Right ventricle myocardium superior (tissue), 1 donor: ENCODE measurements around the gene SNX11. TPM values are rescaled to one million over a fixed set of nuclear protein-coding genes. Genes with fewer than 3 reads are reported as not detected.

Experiments
- ATAC-seq: fragments of 200-7000 bp; cut with Tn5 transposase; one replicate; pipeline ENCODE4 v1.9.1; 2020; ENCODE audit warnings: mild to moderate bottlenecking; ENCODE audit not compliant: poor library complexity
- DNase-seq: peaks from one replicate; pipeline ENCODE4 v3.0.0-alpha.2; 2020
- intact Hi-C: fragments of 100-400 bp; cut with DNase I; formaldehyde crosslinking; loops from one replicate; pipeline ENCODE4 v1.11.2; 2022
- total RNA-seq: library from RNA; stranded (reverse); fragmentation: NEBNext Ultra II Directional; extraction: Animal tissue kit (Norgen Biotek cat#: 25700); gene quantifications from one replicate; pipeline ENCODE4 v1.2.1, GENCODE V29; 2021
- donor health status: DM: no; HTN: yes; CAD: no; lungs with severe emphysema.

SNX11 gene
- total RNA-seq, 1 donor from 2014 or later: 11.8 TPM

DNA sequence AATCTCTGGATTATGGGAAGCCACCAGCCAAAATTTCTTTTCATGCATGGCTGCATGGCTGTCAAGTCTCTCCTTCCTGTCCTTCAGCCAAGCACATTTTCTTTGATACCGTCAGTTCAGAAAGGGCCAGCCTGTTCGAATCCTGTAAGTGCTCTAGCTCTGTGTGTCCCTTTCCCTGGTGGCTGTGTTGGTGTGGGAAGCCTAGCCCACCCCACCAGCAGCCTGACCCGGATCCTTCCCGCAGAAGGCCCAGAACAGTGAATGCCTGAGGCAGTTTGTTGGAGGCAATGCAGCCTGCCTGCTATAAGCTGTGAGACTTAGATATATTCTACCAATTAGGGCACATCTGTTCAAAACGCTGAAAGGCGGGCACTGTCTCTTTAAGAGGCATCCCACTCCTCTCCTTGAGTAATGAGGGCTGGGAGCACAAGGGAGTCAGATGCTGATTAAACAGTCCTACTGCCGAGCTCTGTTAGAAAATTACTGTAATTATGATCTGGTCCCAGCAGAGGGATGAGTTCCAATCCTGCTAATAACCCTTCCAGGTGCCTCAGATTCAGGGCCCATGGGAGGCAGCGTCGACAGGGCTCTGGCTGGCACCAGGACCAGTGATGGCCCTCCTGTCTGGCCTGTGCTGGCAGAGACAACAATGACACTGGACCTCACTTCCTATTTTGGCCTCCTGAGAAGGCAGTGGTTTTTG, 18.4 kb downstream of the SNX11 start:
- intact Hi-C loops: loop anchor here (5.0 kb wide), 1 partner anchor 39 kb away; no protein-coding TSS in a partner anchor
- no peak for ATAC-seq
- no peak for DNase-seq

DNA sequence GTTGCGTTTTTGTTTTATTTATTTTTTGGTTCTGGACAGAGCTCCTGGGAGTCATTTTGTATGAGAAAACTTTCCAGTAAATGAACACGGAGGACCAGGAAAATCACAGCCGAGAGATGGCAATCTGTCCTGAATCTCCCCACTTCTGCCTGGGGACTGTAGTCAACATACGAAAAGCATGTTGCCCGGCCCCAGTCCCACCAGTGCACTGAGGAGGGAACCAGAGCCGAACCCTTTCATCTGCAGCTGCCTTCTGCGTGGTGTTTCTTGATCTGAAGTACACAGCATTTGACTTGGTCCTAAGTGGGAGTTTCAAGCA, 18.9 kb downstream of the SNX11 start:
- ATAC-seq (no peak), DNase-seq (no peak)
- intact Hi-C loops: loop anchor here (5.0 kb wide), 1 partner anchor 39 kb away; no protein-coding TSS in a partner anchor

GRCh38 chr17:48127371-48128051, 19.9 kb downstream of the SNX11 start:
- intact Hi-C loops: loop anchor here (5.0 kb wide), 1 partner anchor 40 kb away; no protein-coding TSS in a partner anchor
- no peak for DNase-seq
- ATAC-seq: no peak

- DNase-seq: no peak
- no peak for ATAC-seq
- intact Hi-C loops: loop anchor here (5.0 kb wide), 1 partner anchor 41 kb away; no protein-coding TSS in a partner anchor
Observed at GRCh38 chr17:48128400-48128799, 20.8 kb downstream of the SNX11 start.

DNA sequence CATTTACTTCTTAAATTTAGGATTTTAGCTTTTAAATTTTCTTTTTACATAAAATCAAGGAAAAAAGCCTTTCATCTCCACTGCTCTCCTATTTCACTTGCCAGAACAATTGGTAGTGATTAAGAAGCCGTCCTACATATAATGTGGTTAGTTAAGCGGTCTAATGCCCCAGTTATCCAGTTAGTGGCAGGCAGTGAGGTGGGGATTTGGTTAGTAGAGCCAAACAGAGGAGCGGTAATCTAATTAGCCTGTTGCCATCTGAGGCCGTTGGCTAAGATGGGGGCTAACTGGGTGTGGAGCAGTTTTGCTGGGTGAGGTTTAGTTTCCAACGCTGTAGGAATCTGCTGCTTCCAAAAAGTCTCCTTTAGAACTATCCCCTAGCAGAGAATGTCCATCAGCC, 22.4 kb downstream of the SNX11 start:
- intact Hi-C loops: loop anchor here (2.0 to 5.0 kb wide), 2 partner anchors 43 to 105 kb away; no protein-coding TSS in a partner anchor
- no peak for ATAC-seq
- DNase-seq: no peak

DNA sequence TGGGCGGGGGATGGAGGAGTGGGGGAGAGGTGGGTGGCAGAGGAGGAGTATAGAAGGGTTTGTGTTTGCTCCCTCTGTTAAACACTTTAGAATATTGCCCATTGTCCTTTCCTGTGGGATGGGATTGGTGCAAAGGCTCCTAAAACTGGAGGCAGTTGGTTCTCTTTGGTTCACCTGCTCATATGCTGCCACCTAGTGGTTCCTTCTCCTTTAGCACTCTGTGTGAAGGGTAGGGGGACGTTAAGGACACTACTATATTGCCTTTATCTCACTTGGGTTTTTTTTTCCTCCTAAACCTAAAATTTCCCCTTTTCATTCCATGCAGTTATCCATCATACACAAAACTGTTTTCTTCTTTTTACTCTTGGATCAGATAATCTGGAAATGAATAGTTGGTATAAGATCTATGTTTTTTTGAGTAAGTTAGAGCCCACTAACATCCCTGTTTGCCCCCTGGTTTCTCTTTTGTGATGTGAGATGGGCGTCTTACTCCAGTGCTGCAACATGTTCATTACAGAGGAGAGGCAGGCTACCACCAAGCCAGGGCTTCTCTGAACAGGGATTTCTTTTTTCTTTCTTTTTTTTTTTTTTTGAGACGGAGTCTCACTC, 23.8 kb downstream of the SNX11 start:
- ATAC-seq (peak; percentile 93), DNase-seq (no peak)
- intact Hi-C loops: loop anchor here (2.0 kb wide), 1 partner anchor 107 kb away; no protein-coding TSS in a partner anchor

GRCh38 chr17:48132385-48132784, 24.8 kb downstream of the SNX11 start:
- intact Hi-C loops: no loop called here
- DNase-seq (no peak), ATAC-seq (peak; percentile 40)

GRCh38 chr17:48134912-48135480, 27.4 kb downstream of the SNX11 start:
- no peak for ATAC-seq
- no peak for DNase-seq
- intact Hi-C loops: no loop called here

DNA sequence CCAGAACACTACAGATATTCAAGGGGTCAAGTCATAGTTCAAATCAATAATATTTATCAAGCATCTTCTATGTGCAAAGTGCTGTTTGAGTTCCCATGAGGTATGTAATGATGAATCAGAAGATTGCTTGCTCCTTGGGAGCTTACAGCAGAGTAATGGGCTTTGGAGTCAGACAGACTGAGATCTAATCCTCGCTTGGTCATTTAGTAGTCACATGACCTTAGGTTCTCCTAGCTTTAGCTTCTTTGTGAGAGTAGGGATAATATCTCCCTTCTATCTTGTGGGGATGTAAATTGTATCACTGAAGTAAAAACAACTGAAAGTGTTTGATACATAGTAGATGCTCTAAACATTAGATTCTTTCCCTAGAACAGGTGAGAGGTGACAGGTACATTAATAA, 30.1 kb downstream of the SNX11 start:
- intact Hi-C loops: no loop called here
- no peak for DNase-seq
- ATAC-seq: no peak

GRCh38 chr17:48139944-48140343, 32.4 kb downstream of the SNX11 start:
- DNase-seq (no peak), ATAC-seq (peak; percentile 58)
- intact Hi-C loops: no loop called here

GRCh38 chr17:48143629-48144028, 36.1 kb downstream of the SNX11 start:
- intact Hi-C loops: no loop called here
- DNase-seq (no peak), ATAC-seq (no peak)

GRCh38 chr17:48144231-48144630, 36.7 kb downstream of the SNX11 start:
- DNase-seq (no peak), ATAC-seq (no peak)
- intact Hi-C loops: no loop called here

GRCh38 chr17:48144976-48145798, 37.6 kb downstream of the SNX11 start:
- no peak for ATAC-seq
- intact Hi-C loops: no loop called here

DNA sequence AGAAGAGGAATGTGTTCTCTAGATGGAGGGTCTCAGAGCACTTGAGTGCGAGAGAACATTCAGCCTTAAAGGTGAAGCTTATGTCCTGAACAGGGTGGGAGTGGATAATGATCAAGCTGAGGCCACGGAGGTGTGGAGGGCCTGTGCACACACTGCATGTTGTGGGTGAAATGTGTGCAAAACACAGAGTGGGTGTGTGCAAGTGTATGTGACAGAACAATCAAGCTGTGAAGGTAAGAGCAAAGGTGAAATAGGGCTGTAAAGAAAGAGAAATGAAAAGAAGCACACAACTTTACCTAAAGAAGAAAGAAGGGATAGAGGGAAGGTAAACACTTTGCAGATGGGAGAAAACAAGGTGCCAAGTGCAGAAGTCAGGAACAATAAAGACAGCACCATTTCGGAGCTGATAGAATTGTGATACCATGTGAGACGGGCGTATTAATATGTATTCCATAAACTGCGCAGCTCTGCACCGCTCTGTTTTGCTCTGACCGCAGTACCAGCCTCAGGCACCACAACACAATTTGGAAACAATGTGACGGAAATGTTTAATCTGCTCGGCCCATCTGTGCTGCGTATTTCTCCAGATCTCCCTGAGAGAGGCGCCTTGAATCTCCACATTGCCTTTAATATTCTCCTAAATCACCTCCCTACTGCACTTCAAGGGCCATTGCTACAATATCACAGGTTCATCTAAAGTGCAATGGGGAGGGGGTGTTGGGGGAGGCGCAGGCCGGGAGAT, 40.6 kb downstream of the SNX11 start:
- DNase-seq: no peak
- intact Hi-C loops: no loop called here
- ATAC-seq: no peak

More at GRCh38 chr17:48144976-48145798, 37.6 kb downstream of the SNX11 start:
- DNase-seq: no peak

- ATAC-seq (no peak), DNase-seq (no peak)
- intact Hi-C loops: no loop called here
Observed at GRCh38 chr17:48148854-48149786, 41.6 kb downstream of the SNX11 start.

GRCh38 chr17:48149787-48150463, 42.4 kb downstream of the SNX11 start:
- intact Hi-C loops: no loop called here
- ATAC-seq (no peak), DNase-seq (no peak)
